ENCODE measurements around the gene TROAP.
"Not testable (repeated sequence)": the region's sequence is repeated elsewhere in the genome, so short reads cannot be mapped to it uniquely, and the experiment has no call there.

The TROAP gene

GRCh38 chr12:49328816-49329215 is 5.8 kb downstream of the TROAP start:
- ATAC-seq (no peak), DNase-seq (no peak)

GRCh38 chr12:49330032-49330619 is 7.1 kb downstream of the TROAP start:
- ATAC-seq (no peak), DNase-seq (no peak)

- no peak for DNase-seq
Measured at GRCh38 chr12:49330631-49331379, 7.8 kb downstream of the TROAP start.

GRCh38 chr12:49331380-49332222 is 8.5 kb downstream of the TROAP start:
- DNase-seq (no peak), ATAC-seq (no peak)

More at GRCh38 chr12:49330631-49331379, 7.8 kb downstream of the TROAP start:
- no peak for ATAC-seq

GRCh38 chr12:49332441-49332861 is 9.4 kb downstream of the TROAP start:
- no peak for DNase-seq

GRCh38 chr12:49332891-49333371 is 9.9 kb downstream of the TROAP start:
- DNase-seq: no peak
- ATAC-seq: no peak

More at GRCh38 chr12:49332441-49332861, 9.4 kb downstream of the TROAP start:
- no peak for ATAC-seq

GRCh38 chr12:49333778-49334177 is 10.7 kb downstream of the TROAP start:
- not testable (repeated sequence) for DNase-seq, ATAC-seq

GRCh38 chr12:49334226-49334625 is 11.2 kb downstream of the TROAP start:
- DNase-seq: no peak
- ATAC-seq: no peak

DNA sequence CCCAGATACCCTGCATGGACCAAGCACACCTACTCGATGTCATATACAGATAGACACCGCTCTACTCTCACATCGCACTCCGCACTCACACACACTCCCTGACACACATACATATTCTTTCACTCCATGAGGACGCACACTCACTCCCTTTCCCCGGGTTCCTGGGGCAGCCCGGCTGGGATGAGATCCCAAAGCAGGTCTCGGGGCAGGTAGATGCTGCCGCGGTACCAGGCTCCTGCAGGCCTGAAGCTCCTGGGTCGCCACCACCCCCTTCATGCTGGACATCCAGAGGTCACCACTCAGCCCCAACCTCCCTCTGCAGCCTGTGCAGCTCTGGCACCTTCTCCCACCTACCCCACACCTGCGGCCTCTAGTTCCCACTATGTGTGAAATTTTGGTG is 11.6 kb downstream of the TROAP start:
- no peak for ATAC-seq
- DNase-seq: no peak

- DNase-seq: no peak
Measured at GRCh38 chr12:49335118-49335954, 12.3 kb downstream of the TROAP start.

GRCh38 chr12:49335955-49336644 is 13.0 kb downstream of the TROAP start:
- no peak for DNase-seq

More at GRCh38 chr12:49335118-49335954, 12.3 kb downstream of the TROAP start:
- no peak for ATAC-seq

DNA sequence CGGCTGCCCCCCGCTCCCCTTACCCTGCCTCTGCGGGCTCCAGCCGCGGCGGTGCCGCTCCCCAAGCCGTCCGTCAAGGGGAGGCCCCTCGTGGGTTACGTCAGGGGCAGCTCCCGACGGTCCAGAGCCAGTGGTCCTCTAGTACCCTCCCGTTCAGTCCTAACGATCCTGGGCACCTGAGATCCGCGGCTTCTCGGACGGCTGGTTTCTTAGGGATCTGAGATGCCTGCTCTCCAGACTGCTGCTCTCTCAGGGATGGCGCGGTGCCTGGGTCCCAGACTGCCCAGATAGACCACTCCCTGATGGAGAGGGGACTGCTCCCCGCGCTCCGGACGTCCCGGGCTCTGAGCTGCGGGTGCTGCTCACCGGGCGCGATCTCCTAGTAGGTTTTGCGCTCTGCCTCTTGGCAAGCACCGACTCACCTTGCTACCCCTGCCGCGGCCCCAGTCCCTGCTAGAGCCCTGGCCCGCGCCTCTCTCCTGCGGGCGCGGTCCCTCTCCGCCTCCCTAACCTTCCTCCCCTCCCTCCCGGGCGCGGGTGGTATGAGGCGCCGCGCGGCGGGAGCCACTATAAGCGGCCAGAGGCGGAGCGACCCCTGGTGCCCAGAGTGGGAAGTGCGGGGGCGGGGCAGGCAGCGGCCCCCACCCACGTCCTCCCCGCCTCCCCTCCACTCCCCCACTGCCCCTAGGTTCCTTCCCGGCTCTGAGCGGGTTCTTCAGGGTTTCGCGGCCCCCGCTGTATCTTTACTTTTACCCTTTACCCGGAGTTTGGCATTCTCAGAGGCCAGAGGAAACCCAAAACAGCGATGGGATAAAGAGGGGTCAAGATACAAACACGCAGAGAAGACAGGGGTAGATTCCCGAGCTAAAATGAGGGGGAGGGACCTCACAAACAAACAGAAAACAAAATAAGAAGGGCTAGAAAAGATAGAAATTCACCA is 13.9 kb downstream of the TROAP start, which contains the start of gene C1QL4:
Gene C1QL4, minus strand, starts transcription at position 544 of the 940 bp plus-strand sequence. CDS start 711 bp downstream, outside the sequence.
- DNase-seq (peak; percentile 95), ATAC-seq (peak; percentile 77)

More at GRCh38 chr12:49335955-49336644, 13.0 kb downstream of the TROAP start:
- no peak for ATAC-seq

- DNase-seq: no peak
- ATAC-seq: no peak
Measured at GRCh38 chr12:49338830-49339463, 15.9 kb downstream of the TROAP start.

- ATAC-seq: no peak
- no peak for DNase-seq
Measured at GRCh38 chr12:49339464-49339861, 16.4 kb downstream of the TROAP start.

DNA sequence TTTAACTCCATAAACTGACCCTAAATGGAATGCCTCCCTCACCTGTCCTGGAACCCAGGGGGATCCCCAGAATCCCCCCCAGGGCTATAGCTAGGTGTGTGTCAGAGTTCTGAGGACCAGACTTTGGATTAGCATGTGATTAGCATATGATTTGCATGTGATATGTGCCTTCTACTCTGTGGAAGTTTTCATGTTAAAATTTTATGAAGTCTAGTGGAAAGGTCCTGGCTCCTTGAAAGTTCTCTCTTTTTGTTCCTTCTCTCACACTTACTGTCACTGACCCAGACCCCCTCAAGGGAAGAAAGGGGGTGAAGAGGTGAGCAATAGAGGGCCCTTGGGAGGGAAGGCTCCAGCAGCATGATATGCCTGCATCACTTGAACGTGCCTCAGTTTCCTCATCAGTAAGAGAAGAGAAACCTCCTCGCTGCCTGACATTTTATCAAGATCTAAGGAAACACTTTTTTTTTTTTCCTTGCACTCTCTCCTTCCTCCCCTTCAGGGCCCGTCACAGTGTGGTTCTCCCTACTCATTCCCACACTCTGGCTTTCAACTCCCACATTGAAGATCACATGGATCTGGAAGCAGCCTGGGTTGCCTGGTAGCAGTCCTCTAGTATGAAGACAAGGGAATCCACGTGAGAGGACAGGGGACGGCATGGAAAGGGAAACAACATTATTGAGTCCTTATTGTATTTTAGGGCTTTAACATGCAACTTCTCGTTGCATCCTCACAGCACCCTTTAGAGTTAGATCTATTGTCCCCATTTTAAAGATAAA is 17.2 kb downstream of the TROAP start:
- no peak for ATAC-seq
- no peak for DNase-seq

DNA sequence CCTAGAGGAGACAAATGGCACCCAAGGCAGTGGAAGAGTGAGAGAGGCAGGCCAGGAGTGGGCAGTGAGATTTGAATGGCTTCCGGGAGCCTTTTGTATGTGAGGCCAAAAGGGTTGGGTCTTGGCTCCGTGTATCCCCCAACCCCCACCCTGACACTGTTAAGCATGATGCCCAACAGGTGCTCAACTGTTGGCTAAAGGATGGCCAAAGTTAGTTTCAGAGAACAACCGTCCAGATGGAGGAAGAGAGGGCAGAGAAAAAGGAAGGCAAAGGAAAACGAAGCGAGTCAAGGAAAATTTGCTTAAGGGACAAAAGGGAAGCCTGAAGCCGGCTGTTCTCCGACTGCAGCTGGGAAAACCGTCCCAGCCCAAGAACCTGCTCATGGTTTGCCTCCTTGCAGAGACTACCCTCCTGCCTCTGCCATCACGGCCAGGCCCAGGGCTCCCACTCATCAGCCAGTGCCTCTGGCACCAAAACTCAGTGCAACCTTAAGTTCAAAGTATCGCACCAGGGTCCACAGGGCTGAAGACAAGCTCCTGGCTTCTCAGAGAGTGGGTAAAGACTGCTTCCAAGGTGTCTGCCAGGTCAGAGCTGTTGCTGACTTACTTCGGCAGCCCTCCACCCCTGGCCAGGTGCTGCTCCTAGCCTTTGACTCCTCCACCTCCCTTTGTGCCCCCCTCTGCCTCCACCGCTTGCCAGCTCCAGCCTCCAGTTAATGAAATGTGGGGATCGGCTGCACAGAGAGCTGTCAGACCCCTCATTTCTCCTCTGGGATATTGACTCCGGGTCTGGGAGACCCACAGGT is 18.1 kb downstream of the TROAP start:
- no peak for DNase-seq

GRCh38 chr12:49341777-49342065 is 18.7 kb downstream of the TROAP start:
- no peak for DNase-seq
- ATAC-seq: no peak

More for the DNA sequence above, 18.1 kb downstream of the TROAP start:
- no peak for ATAC-seq
